Measurements from ENCODE around the gene ZFP64. TPM values are rescaled to one million over a fixed set of nuclear protein-coding genes. Genes with fewer than 3 reads are reported as not detected.
A peak's percentile ranks its signal among the peaks of the same experiment; 100 is the strongest.

Gene ZFP64
- total and polyA plus RNA-seq, 10 donors = 3.2 to 16.5 (median 11.2) TPM

DNA sequence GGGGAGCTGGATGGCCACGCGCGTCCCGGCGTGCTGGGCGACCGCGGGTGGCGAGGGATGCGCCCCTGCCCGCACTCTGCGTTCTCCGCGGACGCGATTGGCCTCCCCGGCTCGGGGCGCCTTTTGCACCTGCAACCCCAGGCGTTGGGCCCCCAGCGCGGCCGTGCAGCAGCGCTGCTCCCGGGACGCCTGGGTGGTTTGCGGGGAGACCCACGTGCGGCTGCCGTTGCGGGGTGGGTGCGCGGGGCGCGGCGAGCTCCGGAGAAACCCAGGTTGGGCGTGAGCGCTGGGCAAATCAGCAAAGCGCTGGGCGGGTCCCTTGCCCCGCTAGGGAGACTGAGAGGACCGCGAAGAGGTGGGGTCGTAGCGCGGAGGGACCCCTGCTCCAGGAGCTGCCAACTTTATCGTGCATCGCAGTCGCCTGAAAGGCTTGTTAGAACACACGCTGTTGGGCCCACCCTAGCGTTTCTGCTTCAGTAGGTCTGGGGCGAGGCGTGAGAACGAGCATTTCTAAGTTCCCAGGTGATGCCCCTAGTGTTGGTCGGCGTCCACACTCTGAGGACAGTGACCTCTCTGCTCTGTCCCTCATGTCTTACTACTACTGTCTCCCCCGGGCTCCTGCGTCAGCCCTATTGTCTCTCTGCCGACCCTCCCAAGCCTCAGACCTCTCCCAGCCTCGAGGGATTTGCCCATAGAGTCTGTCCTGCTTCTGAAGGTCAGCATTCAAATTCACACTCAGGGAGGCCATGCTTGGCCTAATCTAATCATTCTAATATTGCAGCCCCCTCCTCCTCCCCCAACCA is 538 bp upstream of the ZFP64 start:
- H3K36me3 ChIP-seq = peaks cover 0 to under 1% (median 0%) of the 10 kb centered on the region in 6 donors
- TF ChIP-seq POLR2AphosphoS5 (IDR thresholded peaks at IDR 0.05) (no peak), POLR2A (IDR thresholded peaks at IDR 0.05) (no peak), CTCF (IDR thresholded peaks at IDR 0.05 in 8 of 11, conservative IDR thresholded peaks at IDR 0.05 in 3 of 11) (no peak)
- 0 to 1% (median 1%) methylated on average over 9 to 61 of the region's 61 CpGs for WGBS, 5 donors

GRCh38 chr20:52190437-52191131 is 995 bp downstream of the ZFP64 start:
- peaks cover 12 to 31% (median 20%) of the 10 kb centered on the region in 6 donors for H3K4me1 ChIP-seq
- H3K9me3 ChIP-seq = no peaks in the 10 kb centered on the region
- intact Hi-C loops (cut with DNase I; ENCODE audit: low total_unique reads) = no loop called here
- peak overlapping the region; percentile 85 to 94 (median 92) for H3K27ac ChIP-seq
- DNase-seq = no peak
- no peaks in the 10 kb centered on the region for H3K27me3 ChIP-seq (replicated peaks in 1 of 7)
- TF ChIP-seq POLR2A (IDR thresholded peaks at IDR 0.05) (no peak), POLR2AphosphoS5 (IDR thresholded peaks at IDR 0.05) (no peak), CTCF (IDR thresholded peaks at IDR 0.05 in 8 of 11, conservative IDR thresholded peaks at IDR 0.05 in 3 of 11) (no peak)
- 15 to 19% (median 18%) methylated on average over 15 of the region's 15 CpGs for WGBS, 5 donors
- H3K36me3 ChIP-seq = peaks cover 2 to 16% (median 13%) of the 10 kb centered on the region in 6 donors
- H3K4me3 ChIP-seq = peak overlapping the region; percentile 82 to 99 (median 91)

More for the DNA sequence above, 538 bp upstream of the ZFP64 start:
- H3K27ac ChIP-seq = peak overlapping the region; percentile 85 to 94 (median 92)
- intact Hi-C loops (cut with DNase I; ENCODE audit: low total_unique reads) = no loop called here
- peak overlapping the region; percentile 82 to 99 (median 91) for H3K4me3 ChIP-seq
- H3K9me3 ChIP-seq = no peaks in the 10 kb centered on the region
- no peaks in the 10 kb centered on the region for H3K27me3 ChIP-seq (replicated peaks in 1 of 7)
- DNase-seq = peak; percentile 89
- peaks cover 12 to 31% (median 20%) of the 10 kb centered on the region in 6 donors for H3K4me1 ChIP-seq

- intact Hi-C loops (cut with DNase I; ENCODE audit: low total_unique reads) = no loop called here
- WGBS, 5 donors = 94 to 97% (median 95%) methylated on average over 9 of the region's 9 CpGs
- Histone ChIP-seq H3K4me3 (no peak overlapping the region), H3K27ac (no peak overlapping the region), H3K36me3 (peaks cover 2 to 64% (median 22%) of the 10 kb centered on the region in 6 donors), H3K9me3 (no peaks in the 10 kb centered on the region), H3K27me3 (replicated peaks in 1 of 7) (no peaks in the 10 kb centered on the region), H3K4me1 (peaks cover 0 to 9% (median 0%) of the 10 kb centered on the region in 6 donors)
- TF ChIP-seq POLR2A (IDR thresholded peaks at IDR 0.05) (no peak), POLR2AphosphoS5 (IDR thresholded peaks at IDR 0.05) (no peak), CTCF (IDR thresholded peaks at IDR 0.05 in 8 of 11, conservative IDR thresholded peaks at IDR 0.05 in 3 of 11) (no peak)
- DNase-seq = no peak
Measured at GRCh38 chr20:52181766-52182165, 9.8 kb downstream of the ZFP64 start.
